ENCODE results near the gene USP15. TPM values are rescaled to one million over a fixed set of nuclear protein-coding genes. Genes with fewer than 3 reads are reported as not detected.

Gene USP15
- total RNA-seq, 4 donors from 2014 or later: 74.6 to 168 (median 108) TPM

DNA sequence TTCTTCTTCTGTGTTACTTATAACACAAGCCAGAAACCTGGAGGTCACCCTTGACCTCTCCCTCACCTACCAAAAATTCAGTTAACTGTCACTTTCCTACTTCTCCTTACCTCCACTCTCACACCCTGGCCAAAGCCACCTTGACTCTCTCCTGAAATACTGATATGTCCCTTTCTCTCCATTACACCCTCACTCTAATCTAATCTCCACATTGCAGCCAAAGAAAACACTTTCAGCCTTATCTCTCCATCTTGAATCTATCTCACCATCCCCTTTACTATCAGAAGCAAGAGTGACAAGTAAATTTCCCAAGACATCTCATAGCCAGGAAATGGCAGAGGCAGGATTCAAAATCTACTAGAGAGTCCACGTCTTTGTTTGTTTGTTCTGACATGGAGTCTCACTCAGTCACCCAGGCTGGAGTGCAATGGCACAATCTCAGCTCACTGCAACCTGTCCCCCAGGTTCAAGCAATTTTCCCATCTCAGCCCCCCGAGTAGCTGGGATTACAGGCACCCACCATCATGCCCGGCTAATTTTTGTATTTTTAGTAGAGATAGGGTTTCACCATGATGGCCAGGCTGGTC lies 28.0 kb upstream of the USP15 start:
- DNase-seq: no peak
- no peaks in the 10 kb centered on the region for H3K9me3 ChIP-seq
- no peak overlapping the region for H3K4me3 ChIP-seq
- no peak for TF ChIP-seq POLR2A (IDR thresholded peaks at IDR 0.05)
- H3K36me3 ChIP-seq: no peaks in the 10 kb centered on the region
- H3K4me1 ChIP-seq: no peaks in the 10 kb centered on the region
- H3K27ac ChIP-seq: no peak overlapping the region
- no peaks in the 10 kb centered on the region for H3K27me3 ChIP-seq

DNA sequence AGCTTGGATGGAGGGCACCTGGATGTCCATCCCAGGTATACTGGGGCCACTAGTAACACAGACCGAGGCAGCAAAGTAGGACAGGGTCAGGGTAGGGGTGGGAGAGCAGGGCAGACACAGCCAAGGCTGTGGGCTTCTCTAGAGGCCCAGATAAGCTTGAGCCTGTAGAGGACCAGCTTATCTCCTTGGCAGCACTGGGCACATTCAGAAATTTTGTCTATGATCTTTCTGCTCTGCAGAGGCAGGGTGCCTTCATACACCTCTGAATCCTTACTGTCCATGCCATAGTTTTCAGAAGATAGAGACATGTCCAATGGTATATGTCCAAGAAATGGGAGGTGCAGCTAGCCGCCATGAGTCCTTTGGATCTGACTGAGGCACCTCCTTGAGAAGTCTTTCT lies 26.4 kb upstream of the USP15 start:
- Histone ChIP-seq H3K4me1 (no peaks in the 10 kb centered on the region), H3K4me3 (no peak overlapping the region)

GRCh38 chr12:62239571-62239970 lies 20.6 kb upstream of the USP15 start:
- TF ChIP-seq, protein P1, sequence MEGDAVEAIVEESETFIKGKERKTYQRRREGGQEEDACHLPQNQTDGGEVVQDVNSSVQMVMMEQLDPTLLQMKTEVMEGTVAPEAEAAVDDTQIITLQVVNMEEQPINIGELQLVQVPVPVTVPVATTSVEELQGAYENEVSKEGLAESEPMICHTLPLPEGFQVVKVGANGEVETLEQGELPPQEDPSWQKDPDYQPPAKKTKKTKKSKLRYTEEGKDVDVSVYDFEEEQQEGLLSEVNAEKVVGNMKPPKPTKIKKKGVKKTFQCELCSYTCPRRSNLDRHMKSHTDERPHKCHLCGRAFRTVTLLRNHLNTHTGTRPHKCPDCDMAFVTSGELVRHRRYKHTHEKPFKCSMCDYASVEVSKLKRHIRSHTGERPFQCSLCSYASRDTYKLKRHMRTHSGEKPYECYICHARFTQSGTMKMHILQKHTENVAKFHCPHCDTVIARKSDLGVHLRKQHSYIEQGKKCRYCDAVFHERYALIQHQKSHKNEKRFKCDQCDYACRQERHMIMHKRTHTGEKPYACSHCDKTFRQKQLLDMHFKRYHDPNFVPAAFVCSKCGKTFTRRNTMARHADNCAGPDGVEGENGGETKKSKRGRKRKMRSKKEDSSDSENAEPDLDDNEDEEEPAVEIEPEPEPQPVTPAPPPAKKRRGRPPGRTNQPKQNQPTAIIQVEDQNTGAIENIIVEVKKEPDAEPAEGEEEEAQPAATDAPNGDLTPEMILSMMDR (IDR thresholded peaks at IDR 0.05): no peak
- TF ChIP-seq POLR2A (IDR thresholded peaks at IDR 0.05): no peak
- DNase-seq: no peak
- H3K4me1 ChIP-seq: no peaks in the 10 kb centered on the region
- H3K9me3 ChIP-seq: no peaks in the 10 kb centered on the region
- H3K27ac ChIP-seq: no peak overlapping the region
- H3K27me3 ChIP-seq: no peaks in the 10 kb centered on the region
- no peaks in the 10 kb centered on the region for H3K36me3 ChIP-seq
- H3K4me3 ChIP-seq: no peak overlapping the region

More for the DNA sequence above, 26.4 kb upstream of the USP15 start:
- no peak for DNase-seq
- Histone ChIP-seq H3K27ac (no peak overlapping the region), H3K36me3 (no peaks in the 10 kb centered on the region), H3K9me3 (no peaks in the 10 kb centered on the region), H3K27me3 (no peaks in the 10 kb centered on the region)
- TF ChIP-seq, protein P1 (IDR thresholded peaks at IDR 0.05): no peak
- TF ChIP-seq POLR2A (IDR thresholded peaks at IDR 0.05): no peak

GRCh38 chr12:62247281-62248045 lies 12.7 kb upstream of the USP15 start:
- H3K9me3 ChIP-seq: no peaks in the 10 kb centered on the region
- H3K27ac ChIP-seq: no peak overlapping the region
- H3K36me3 ChIP-seq: no peaks in the 10 kb centered on the region
- no peaks in the 10 kb centered on the region for H3K27me3 ChIP-seq
- TF ChIP-seq, protein P1 (IDR thresholded peaks at IDR 0.05): no peak
- TF ChIP-seq POLR2A (IDR thresholded peaks at IDR 0.05): no peak
- H3K4me3 ChIP-seq: no peak overlapping the region
- no peak for DNase-seq
- H3K4me1 ChIP-seq: no peaks in the 10 kb centered on the region

DNA sequence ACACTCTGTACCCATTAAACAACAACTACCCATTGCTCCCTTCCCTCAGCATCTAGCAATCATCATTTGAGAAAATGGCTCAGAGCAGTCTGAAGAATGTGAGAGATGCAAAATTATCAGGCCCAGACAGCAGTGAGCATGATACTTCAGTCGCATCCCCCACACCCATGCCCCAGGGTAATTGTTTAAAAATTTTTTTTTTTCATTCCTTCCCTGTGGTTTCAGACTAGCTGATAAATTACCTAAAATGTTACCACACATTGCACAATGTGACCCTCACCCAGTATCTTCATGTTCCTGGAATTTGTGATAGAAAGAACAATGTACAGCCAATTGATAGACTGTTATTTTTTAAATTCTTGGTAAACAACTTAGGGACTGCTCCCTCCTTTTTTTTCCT lies 11.3 kb upstream of the USP15 start:
- DNase-seq: no peak
- Histone ChIP-seq H3K27ac (no peak overlapping the region), H3K4me3 (no peak overlapping the region), H3K36me3 (no peaks in the 10 kb centered on the region), H3K9me3 (no peaks in the 10 kb centered on the region), H3K4me1 (no peaks in the 10 kb centered on the region), H3K27me3 (no peaks in the 10 kb centered on the region)
- TF ChIP-seq, protein P1 (IDR thresholded peaks at IDR 0.05): no peak
- TF ChIP-seq POLR2A (IDR thresholded peaks at IDR 0.05): no peak

GRCh38 chr12:62249419-62249818 lies 10.8 kb upstream of the USP15 start:
- no peaks in the 10 kb centered on the region for H3K27me3 ChIP-seq
- no peak for DNase-seq
- H3K36me3 ChIP-seq: no peaks in the 10 kb centered on the region
- TF ChIP-seq, protein P1 (IDR thresholded peaks at IDR 0.05): no peak
- no peak for TF ChIP-seq POLR2A (IDR thresholded peaks at IDR 0.05)
- H3K4me3 ChIP-seq: no peak overlapping the region
- H3K9me3 ChIP-seq: no peaks in the 10 kb centered on the region
- no peaks in the 10 kb centered on the region for H3K4me1 ChIP-seq
- no peak overlapping the region for H3K27ac ChIP-seq

Data from Peyer's patch (tissue), 4 donors.